Measurements from ENCODE around the gene SYNPO2. TPM values are rescaled to one million over a fixed set of nuclear protein-coding genes. Genes with fewer than 3 reads are reported as not detected.
"Not testable (repeated sequence)": the region's sequence is repeated elsewhere in the genome, so short reads cannot be mapped to it uniquely, and the experiment has no call there.

Gene SYNPO2
- total and polyA plus RNA-seq, 3 experiments from 2014 or later, result 0.16 to 0.22 (median 0.21) TPM

DNA sequence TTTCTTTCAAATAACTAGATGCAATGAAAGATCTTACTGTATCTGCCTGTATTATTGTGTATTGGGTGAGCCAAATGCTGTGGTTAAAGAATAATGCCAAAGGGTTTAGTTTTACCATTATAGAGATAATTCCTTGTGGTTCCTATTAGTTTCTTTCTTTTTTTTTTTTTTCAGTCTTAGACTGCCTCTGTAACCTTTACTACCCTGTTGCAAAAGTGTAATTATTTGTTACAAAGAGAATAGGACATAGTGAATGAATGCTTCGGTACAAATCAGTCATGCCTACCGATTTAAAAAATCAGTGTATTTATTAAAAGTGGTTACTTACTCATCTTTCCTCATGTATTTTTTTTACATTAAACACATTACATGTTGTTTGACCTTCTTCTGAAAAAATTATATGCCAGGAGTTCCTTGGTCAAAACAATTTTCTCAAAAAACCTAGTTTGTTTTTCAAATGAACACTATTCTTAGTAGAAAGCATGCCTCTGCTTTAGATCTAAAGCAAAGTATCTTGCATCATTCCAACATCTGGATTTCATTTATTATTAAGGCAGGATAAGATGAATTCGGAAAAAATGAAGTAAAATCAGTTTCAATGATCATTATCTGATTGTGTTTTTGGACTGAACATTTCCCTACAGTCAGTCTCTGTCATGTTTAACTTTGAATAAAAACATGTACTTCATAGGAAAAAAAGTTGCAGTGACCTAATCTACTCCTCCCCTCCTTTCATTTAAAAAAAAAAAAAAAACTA, 21.2 kb upstream of the SYNPO2 start:
- Histone ChIP-seq H3K9me3 (ENCODE audit: low read length) (no peaks in the 10 kb centered on the region), H3K36me3 (ENCODE audit: insufficient read depth, low read length) (no peaks in the 10 kb centered on the region), H3K4me1 (ENCODE audit: insufficient read depth, low read length) (no peaks in the 10 kb centered on the region), H3K27ac (ENCODE audit: low read depth, low read length) (no peak overlapping the region), H3K27me3 (ENCODE audit: insufficient read depth, low read length, poor library complexity, severe bottlenecking) (no peaks in the 10 kb centered on the region), H3K4me3 (ENCODE audit: low read length) (no peak overlapping the region)
- Mint-ChIP-seq H3K27ac (no peak overlapping the region), H3K36me3 (peaks cover 0 to 3% (median 0%) of the 10 kb centered on the region in 3 donors), H3K9me3 (no peaks in the 10 kb centered on the region), H3K4me3 (no peak overlapping the region), H3K4me1 (no peaks in the 10 kb centered on the region), H3K27me3 (no peaks in the 10 kb centered on the region)
- no peak for DNase-seq
- CTCF ChIA-PET, result no interaction called here
- POLR2A ChIA-PET, result no interaction called here

DNA sequence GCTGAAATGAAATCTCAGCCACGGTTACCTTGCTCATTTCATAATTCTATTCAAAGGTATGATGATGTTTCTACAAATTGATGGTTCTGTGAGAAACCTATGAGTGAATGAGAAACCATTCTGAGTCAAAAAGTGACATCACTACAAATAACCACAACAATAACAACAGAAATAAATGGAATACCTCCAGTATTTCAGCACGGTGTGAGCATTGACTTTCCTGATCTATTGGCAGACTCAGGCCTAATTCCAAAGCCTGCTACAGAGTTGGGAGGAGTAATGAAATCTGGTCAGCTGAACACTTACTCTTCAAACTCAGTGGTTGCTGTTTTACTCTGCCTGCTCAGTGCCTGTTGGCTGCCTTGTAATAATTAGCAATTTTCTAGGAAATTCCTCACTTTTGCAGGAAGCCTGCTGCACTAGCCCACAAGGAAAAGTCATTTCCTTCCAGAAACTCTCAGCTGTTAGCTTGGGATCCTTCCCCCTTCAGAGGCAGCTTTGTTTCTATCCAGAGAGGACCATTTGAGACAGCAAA, 18.8 kb upstream of the SYNPO2 start:
- no peaks in the 10 kb centered on the region for H3K9me3 Mint-ChIP-seq
- Histone ChIP-seq H3K4me3 (ENCODE audit: low read length) (no peak overlapping the region), H3K4me1 (ENCODE audit: insufficient read depth, low read length) (no peaks in the 10 kb centered on the region), H3K9me3 (ENCODE audit: low read length) (no peaks in the 10 kb centered on the region), H3K36me3 (ENCODE audit: insufficient read depth, low read length) (no peaks in the 10 kb centered on the region), H3K27ac (ENCODE audit: low read depth, low read length) (no peak overlapping the region), H3K27me3 (ENCODE audit: insufficient read depth, low read length, poor library complexity, severe bottlenecking) (no peaks in the 10 kb centered on the region)
- no peak overlapping the region for H3K27ac Mint-ChIP-seq
- DNase-seq, result no peak
- peaks cover 0 to 9% of the 10 kb centered on the region in 2 donors for H3K27me3 Mint-ChIP-seq
- peaks cover 0 to 3% (median 0%) of the 10 kb centered on the region in 3 donors for H3K36me3 Mint-ChIP-seq
- ChIA-PET POLR2A (no interaction called here), CTCF (no interaction called here)
- no peak overlapping the region for H3K4me3 Mint-ChIP-seq
- no peaks in the 10 kb centered on the region for H3K4me1 Mint-ChIP-seq

DNA sequence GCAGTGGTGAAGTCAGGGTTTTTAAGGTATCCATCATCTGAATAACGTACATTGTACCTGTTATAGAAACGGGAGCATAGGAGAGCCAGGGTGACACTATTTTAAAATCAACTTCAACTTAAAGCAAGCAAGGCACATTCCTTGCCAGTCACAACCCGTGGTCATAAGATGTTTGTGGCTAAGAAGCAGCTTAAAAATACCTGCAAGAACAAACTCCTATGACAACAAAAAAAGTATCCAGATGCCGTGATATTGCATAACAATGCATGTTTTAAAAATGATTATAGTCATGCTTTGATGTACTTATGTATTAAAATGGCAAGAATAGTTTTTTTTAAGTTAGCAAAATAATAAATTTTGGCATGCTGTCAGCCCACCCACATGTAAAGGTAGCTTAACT, 16.5 kb upstream of the SYNPO2 start:
- POLR2A ChIA-PET, result no interaction called here
- no peak for DNase-seq
- CTCF ChIA-PET, result interaction anchor here (1.1 kb wide), 1 partner anchor 100 kb away, joined by 3 read pairs; no protein-coding TSS in a partner anchor
- H3K4me3 Mint-ChIP-seq, result no peak overlapping the region
- Histone ChIP-seq H3K4me3 (ENCODE audit: low read length) (no peak overlapping the region), H3K4me1 (ENCODE audit: insufficient read depth, low read length) (no peaks in the 10 kb centered on the region), H3K9me3 (ENCODE audit: low read length) (no peaks in the 10 kb centered on the region), H3K36me3 (ENCODE audit: insufficient read depth, low read length) (no peaks in the 10 kb centered on the region), H3K27me3 (ENCODE audit: insufficient read depth, low read length, poor library complexity, severe bottlenecking) (no peaks in the 10 kb centered on the region), H3K27ac (ENCODE audit: low read depth, low read length) (no peak overlapping the region)
- no peaks in the 10 kb centered on the region for H3K4me1 Mint-ChIP-seq
- no peaks in the 10 kb centered on the region for H3K9me3 Mint-ChIP-seq
- H3K27ac Mint-ChIP-seq, result no peak overlapping the region
- H3K27me3 Mint-ChIP-seq, result peaks cover 2 to 13% of the 10 kb centered on the region in 2 donors
- H3K36me3 Mint-ChIP-seq, result peaks cover 0 to 7% (median 2%) of the 10 kb centered on the region in 3 donors

DNA sequence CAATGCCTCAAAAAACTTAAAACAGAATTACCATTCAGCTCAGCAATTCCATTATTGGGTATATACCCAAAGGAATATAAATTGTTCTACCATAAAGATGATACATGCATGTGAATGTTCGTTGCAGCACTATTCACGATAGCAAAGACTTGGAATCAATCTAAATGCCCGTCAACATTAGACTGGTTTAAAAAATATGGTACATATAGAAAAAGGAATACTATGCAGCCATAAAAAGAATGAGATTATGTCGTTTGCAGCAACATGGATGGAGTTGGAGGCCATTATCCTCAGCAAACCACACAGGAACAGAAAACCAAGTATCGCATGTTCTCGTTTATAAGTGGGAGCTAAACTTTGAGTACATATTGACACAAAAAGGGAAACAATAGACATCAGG, 10.9 kb upstream of the SYNPO2 start:
- POLR2A ChIA-PET, result no interaction called here
- Mint-ChIP-seq H3K36me3 (peaks cover 0 to 16% (median 2%) of the 10 kb centered on the region in 3 donors), H3K4me3 (no peak overlapping the region), H3K4me1 (no peaks in the 10 kb centered on the region), H3K27ac (no peak overlapping the region), H3K27me3 (peaks cover 5 to 12% of the 10 kb centered on the region in 2 donors), H3K9me3 (peaks cover 0 to 14% (median 0%) of the 10 kb centered on the region in 5 donors)
- Histone ChIP-seq H3K4me1 (ENCODE audit: insufficient read depth, low read length) (no peaks in the 10 kb centered on the region), H3K36me3 (ENCODE audit: insufficient read depth, low read length) (no peaks in the 10 kb centered on the region), H3K27me3 (ENCODE audit: insufficient read depth, low read length, poor library complexity, severe bottlenecking) (no peaks in the 10 kb centered on the region), H3K4me3 (ENCODE audit: low read length) (no peak overlapping the region), H3K27ac (ENCODE audit: low read depth, low read length) (no peak overlapping the region), H3K9me3 (ENCODE audit: low read length) (no peaks in the 10 kb centered on the region)
- DNase-seq, result no peak
- CTCF ChIA-PET, result no interaction called here

DNA sequence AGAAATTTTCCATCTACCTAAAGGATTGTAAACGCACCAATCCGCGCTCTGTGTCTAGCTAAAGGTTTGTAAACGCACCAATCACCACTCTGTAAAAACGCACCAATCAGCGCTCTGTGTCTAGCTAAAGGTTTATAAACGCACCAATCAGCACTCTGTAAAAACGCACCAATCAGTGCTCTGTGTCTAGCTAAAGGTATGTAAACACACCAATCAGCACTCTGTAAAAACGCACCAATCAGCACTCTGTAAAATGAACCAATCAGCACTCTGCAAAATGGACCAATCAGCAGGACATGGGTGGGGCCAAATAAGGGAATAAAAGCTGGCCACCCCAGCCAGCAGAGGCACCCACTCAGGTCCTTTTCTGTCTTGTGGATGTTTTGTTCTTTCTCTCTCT, 10.1 kb upstream of the SYNPO2 start:
- H3K27ac Mint-ChIP-seq; H3K27me3 ChIP-seq (ENCODE audit: insufficient read depth, low read length, poor library complexity, severe bottlenecking); H3K36me3 ChIP-seq (ENCODE audit: insufficient read depth, low read length); POLR2A ChIA-PET; DNase-seq; H3K4me1 ChIP-seq (ENCODE audit: insufficient read depth, low read length); H3K27me3 Mint-ChIP-seq; CTCF ChIA-PET; H3K4me3 ChIP-seq (ENCODE audit: low read length); H3K9me3 ChIP-seq (ENCODE audit: low read length); H3K4me1 Mint-ChIP-seq; H3K4me3 Mint-ChIP-seq; H3K27ac ChIP-seq (ENCODE audit: low read depth, low read length): not testable (repeated sequence)
- Mint-ChIP-seq H3K9me3 (peaks cover 0 to 14% (median 0%) of the 10 kb centered on the region in 5 donors), H3K36me3 (peaks cover 0 to 16% (median 2%) of the 10 kb centered on the region in 3 donors)

DNA sequence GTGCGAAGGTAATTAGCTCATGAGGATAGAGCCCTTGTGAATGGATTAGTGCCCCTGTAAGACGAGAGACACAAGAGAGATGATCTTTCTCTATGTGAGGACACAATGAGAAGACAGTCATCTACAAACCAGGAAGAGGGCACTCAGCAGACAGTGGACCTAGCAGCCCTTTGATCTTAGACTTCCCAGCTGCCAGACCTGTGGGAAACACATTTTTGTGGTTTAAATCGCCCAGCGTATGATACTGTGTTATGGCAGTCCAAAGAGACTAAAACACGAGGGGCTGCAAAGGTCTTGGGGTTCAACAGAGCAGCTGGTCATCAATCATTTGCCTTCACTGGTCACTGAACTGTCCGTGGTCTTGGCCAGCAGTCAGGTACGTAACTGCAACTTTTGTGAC, 9.2 kb upstream of the SYNPO2 start:
- Histone ChIP-seq H3K27ac (ENCODE audit: low read depth, low read length) (no peak overlapping the region), H3K4me3 (ENCODE audit: low read length) (no peak overlapping the region), H3K36me3 (ENCODE audit: insufficient read depth, low read length) (no peaks in the 10 kb centered on the region), H3K4me1 (ENCODE audit: insufficient read depth, low read length) (no peaks in the 10 kb centered on the region), H3K9me3 (ENCODE audit: low read length) (no peaks in the 10 kb centered on the region), H3K27me3 (ENCODE audit: insufficient read depth, low read length, poor library complexity, severe bottlenecking) (no peaks in the 10 kb centered on the region)
- H3K9me3 Mint-ChIP-seq, result peaks cover 0 to 14% (median 0%) of the 10 kb centered on the region in 5 donors
- POLR2A ChIA-PET, result no interaction called here
- no peak for DNase-seq
- no peaks in the 10 kb centered on the region for H3K4me1 Mint-ChIP-seq
- CTCF ChIA-PET, result no interaction called here
- H3K27me3 Mint-ChIP-seq, result peaks cover 5 to 7% of the 10 kb centered on the region in 2 donors
- peaks cover 0 to 16% (median 2%) of the 10 kb centered on the region in 3 donors for H3K36me3 Mint-ChIP-seq
- no peak overlapping the region for H3K27ac Mint-ChIP-seq
- no peak overlapping the region for H3K4me3 Mint-ChIP-seq

DNA sequence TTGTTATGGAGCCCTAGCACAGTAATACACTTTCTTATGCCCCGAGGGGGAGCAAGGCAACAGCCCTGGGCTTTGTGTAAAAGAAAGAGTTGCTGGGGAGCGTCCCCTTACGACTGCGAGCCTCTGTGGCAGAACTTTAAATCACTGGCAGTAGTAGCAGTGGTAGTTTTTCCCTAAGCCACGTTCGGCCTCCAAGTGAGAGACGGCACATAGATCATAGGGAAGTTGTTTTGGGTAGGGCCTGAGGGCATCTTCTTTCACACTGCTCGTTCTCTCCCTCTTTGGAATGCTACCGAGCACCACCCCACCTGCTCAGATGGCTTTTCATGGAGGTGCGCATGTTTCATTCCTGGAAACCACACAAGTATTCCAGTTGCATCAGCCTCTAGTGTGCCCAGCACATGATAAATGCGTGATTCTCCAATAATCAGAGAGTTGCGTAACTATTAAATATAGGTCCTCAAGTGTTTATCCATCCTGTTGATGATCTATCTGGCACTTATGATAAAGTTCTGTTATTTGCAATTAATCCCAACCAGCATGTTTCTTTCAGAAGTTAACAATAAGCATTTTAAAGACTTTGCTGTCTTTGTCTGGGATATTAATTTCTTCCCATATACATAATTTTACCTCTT, 7.0 kb upstream of the SYNPO2 start:
- H3K4me3 ChIP-seq (ENCODE audit: low read length), result no peak overlapping the region
- Mint-ChIP-seq H3K27me3 (peaks cover 7 to 17% of the 10 kb centered on the region in 2 donors), H3K9me3 (peaks cover 0 to 14% (median 0%) of the 10 kb centered on the region in 5 donors), H3K36me3 (peaks cover 0 to 12% (median 0%) of the 10 kb centered on the region in 3 donors), H3K27ac (no peak overlapping the region), H3K4me3 (no peak overlapping the region), H3K4me1 (no peaks in the 10 kb centered on the region)
- H3K36me3 ChIP-seq (ENCODE audit: insufficient read depth, low read length), result no peaks in the 10 kb centered on the region
- no peaks in the 10 kb centered on the region for H3K9me3 ChIP-seq (ENCODE audit: low read length)
- H3K4me1 ChIP-seq (ENCODE audit: insufficient read depth, low read length), result no peaks in the 10 kb centered on the region
- no peak overlapping the region for H3K27ac ChIP-seq (ENCODE audit: low read depth, low read length)
- POLR2A ChIA-PET, result no interaction called here
- CTCF ChIA-PET, result no interaction called here
- no peak for DNase-seq
- no peaks in the 10 kb centered on the region for H3K27me3 ChIP-seq (ENCODE audit: insufficient read depth, low read length, poor library complexity, severe bottlenecking)

DNA sequence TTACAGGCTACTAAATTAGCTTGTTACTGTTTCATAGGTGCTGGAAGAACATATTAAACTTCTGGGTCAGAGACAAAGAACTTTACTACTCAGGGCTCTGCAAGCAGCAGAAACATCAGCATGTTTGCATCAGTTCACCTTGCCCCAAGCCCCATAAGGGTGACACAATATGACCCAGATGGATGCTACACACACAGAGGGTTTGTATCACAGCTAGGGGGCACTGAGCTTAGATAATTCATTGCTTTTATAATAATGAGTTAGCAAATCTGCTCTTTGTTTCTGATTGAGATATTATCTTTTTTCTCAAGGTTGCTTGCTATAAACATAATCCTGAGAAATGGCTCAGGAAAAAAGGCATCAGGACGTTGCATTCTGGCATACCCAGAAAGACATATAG, 4.8 kb upstream of the SYNPO2 start:
- Histone ChIP-seq H3K27me3 (ENCODE audit: insufficient read depth, low read length, poor library complexity, severe bottlenecking) (peaks cover 6% of the 10 kb centered on the region), H3K9me3 (ENCODE audit: low read length) (no peaks in the 10 kb centered on the region), H3K4me3 (ENCODE audit: low read length) (no peak overlapping the region), H3K27ac (ENCODE audit: low read depth, low read length) (no peak overlapping the region), H3K4me1 (ENCODE audit: insufficient read depth, low read length) (peaks cover 4% of the 10 kb centered on the region), H3K36me3 (ENCODE audit: insufficient read depth, low read length) (no peaks in the 10 kb centered on the region)
- H3K36me3 Mint-ChIP-seq, result peaks cover 0 to 3% (median 0%) of the 10 kb centered on the region in 3 donors
- H3K27ac Mint-ChIP-seq, result peak overlapping the region in 1 of 8 donors; percentile 15
- ChIA-PET CTCF (no interaction called here), POLR2A (no interaction called here)
- peaks cover 4 to 10% (median 8%) of the 10 kb centered on the region in 3 donors for H3K4me1 Mint-ChIP-seq
- no peak overlapping the region for H3K4me3 Mint-ChIP-seq
- peaks cover 0 to 3% (median 0%) of the 10 kb centered on the region in 5 donors for H3K9me3 Mint-ChIP-seq
- peaks cover 17 to 36% of the 10 kb centered on the region in 2 donors for H3K27me3 Mint-ChIP-seq
- DNase-seq, result no peak

Data from CD8-positive, alpha-beta memory T cell (primary cell).